Measurements from ENCODE around the gene STK17A. TPM values are rescaled to one million over a fixed set of nuclear protein-coding genes. Genes with fewer than 3 reads are reported as not detected.
"Not testable (repeated sequence)": the region's sequence is repeated elsewhere in the genome, so short reads cannot be mapped to it uniquely, and the experiment has no call there.

The STK17A gene
- total RNA-seq, 2 experiments from 2014 or later: 25.8 to 28.7 TPM

- TF ChIP-seq EZH2phosphoT487 (IDR thresholded peaks at IDR 0.05; ENCODE audit: borderline replicate concordance, low read depth, low read length) (no peak), CTCF (conservative IDR thresholded peaks at IDR 0.05; ENCODE audit: low read length) (no peak)
- ChIA-PET CTCF (ENCODE audit: unreplicated experiment) (no interaction called here), POLR2A (interaction anchor here (1.0 to 1.5 kb wide), 2 partner anchors 11 to 22 kb away, joined by 4 to 6 read pairs; no protein-coding TSS in a partner anchor)
- Histone ChIP-seq H3K9me3 (ENCODE audit: low read length) (no peaks in the 10 kb centered on the region), H3K79me2 (ENCODE audit: insufficient read depth, low read depth, low read length) (peaks cover 40% of the 10 kb centered on the region; the same call in 1 of the 2 replicates), H3K27ac (ENCODE audit: low read depth, low read length, poor library complexity, severe bottlenecking) (no peak overlapping the region), H3K4me1 (ENCODE audit: insufficient read depth, low read length, poor library complexity, severe bottlenecking) (peaks cover 40% of the 10 kb centered on the region), H3K36me3 (ENCODE audit: insufficient read depth, low read length) (peaks cover 91% of the 10 kb centered on the region), H2AFZ (ENCODE audit: low read length) (no peak overlapping the region), H3K4me3 (ENCODE audit: low read depth, low read length, poor library complexity, severe bottlenecking) (no peak overlapping the region), H3K9me2 (ENCODE audit: insufficient read depth, low read length) (no peaks in the 10 kb centered on the region), H3K4me2 (ENCODE audit: low read length) (no peak overlapping the region; the same call in 1 of the 2 replicates), H4K20me1 (ENCODE audit: insufficient read depth, low read length) (0 out of 2 replicates have a peak, but pooled peaks cover 7% of the 10 kb centered on the region)
- BruUV-seq (replicated peaks): no TSS peak
- intact Hi-C loops (cut with micrococcal nuclease; ENCODE audit: unreplicated experiment): no loop called here
- DNase-seq (ENCODE audit: low spot score): no peak
Measured at GRCh38 chr7:43626695-43627094, 43.8 kb downstream of the STK17A start.

- H3K4me3 ChIP-seq (ENCODE audit: low read depth, low read length, poor library complexity, severe bottlenecking); CTCF ChIA-PET (ENCODE audit: unreplicated experiment); DNase-seq (ENCODE audit: low spot score); H2AFZ ChIP-seq (ENCODE audit: low read length); H3K4me2 ChIP-seq (ENCODE audit: low read length); H3K9me2 ChIP-seq (ENCODE audit: insufficient read depth, low read length); BruUV-seq (replicated peaks); H3K27ac ChIP-seq (ENCODE audit: low read depth, low read length, poor library complexity, severe bottlenecking); H4K20me1 ChIP-seq (ENCODE audit: insufficient read depth, low read length); intact Hi-C loops (cut with micrococcal nuclease; ENCODE audit: unreplicated experiment); H3K9me3 ChIP-seq (ENCODE audit: low read length): not testable (repeated sequence)
- peaks cover 40% of the 10 kb centered on the region; the same call in 1 of the 2 replicates for H3K79me2 ChIP-seq (ENCODE audit: insufficient read depth, low read depth, low read length)
- H3K4me1 ChIP-seq (ENCODE audit: insufficient read depth, low read length, poor library complexity, severe bottlenecking): peaks cover 29% of the 10 kb centered on the region
- H3K36me3 ChIP-seq (ENCODE audit: insufficient read depth, low read length): peaks cover 95% of the 10 kb centered on the region
- POLR2A ChIA-PET: interaction anchor here (0.9 kb wide), 1 partner anchor 12 kb away, joined by 4 read pairs; no protein-coding TSS in a partner anchor
Measured at GRCh38 chr7:43627798-43628197, 44.9 kb downstream of the STK17A start.

- Histone ChIP-seq H3K4me3 (ENCODE audit: low read depth, low read length, poor library complexity, severe bottlenecking) (no peak overlapping the region), H3K9me2 (ENCODE audit: insufficient read depth, low read length) (no peaks in the 10 kb centered on the region), H2AFZ (ENCODE audit: low read length) (no peak overlapping the region), H3K9me3 (ENCODE audit: low read length) (no peaks in the 10 kb centered on the region), H3K79me2 (ENCODE audit: insufficient read depth, low read depth, low read length) (peaks cover 34% of the 10 kb centered on the region; the same call in 1 of the 2 replicates), H4K20me1 (ENCODE audit: insufficient read depth, low read length) (0 out of 2 replicates have a peak, but pooled peaks cover 7% of the 10 kb centered on the region), H3K4me2 (ENCODE audit: low read length) (no peak overlapping the region), H3K4me1 (ENCODE audit: insufficient read depth, low read length, poor library complexity, severe bottlenecking) (peaks cover 26% of the 10 kb centered on the region), H3K27ac (ENCODE audit: low read depth, low read length, poor library complexity, severe bottlenecking) (no peak overlapping the region), H3K36me3 (ENCODE audit: insufficient read depth, low read length) (peaks cover 95% of the 10 kb centered on the region)
- intact Hi-C loops (cut with micrococcal nuclease; ENCODE audit: unreplicated experiment): no loop called here
- no peak for DNase-seq (ENCODE audit: low spot score)
- POLR2A ChIA-PET: interaction anchor here (0.9 kb wide), 1 partner anchor 11 kb away, joined by 4 read pairs; no protein-coding TSS in a partner anchor
- TF ChIP-seq EZH2phosphoT487 (IDR thresholded peaks at IDR 0.05; ENCODE audit: borderline replicate concordance, low read depth, low read length): no peak
- no peak for TF ChIP-seq CTCF (conservative IDR thresholded peaks at IDR 0.05; ENCODE audit: low read length)
- no TSS peak for BruUV-seq (replicated peaks)
- CTCF ChIA-PET (ENCODE audit: unreplicated experiment): no interaction called here
Measured at GRCh38 chr7:43628431-43628830, 45.5 kb downstream of the STK17A start.
